ENCODE results near the gene CUX1. TPM values are rescaled to one million over a fixed set of nuclear protein-coding genes. Genes with fewer than 3 reads are reported as not detected.

Gene CUX1
- total RNA-seq, 1 donor from 2014 or later, result 56.5 TPM

GRCh38 chr7:101803203-101804087, 14.0 kb upstream of the CUX1 start:
- no peak overlapping the region for H3K4me3 Mint-ChIP-seq (ENCODE audit: unreplicated experiment)

DNA sequence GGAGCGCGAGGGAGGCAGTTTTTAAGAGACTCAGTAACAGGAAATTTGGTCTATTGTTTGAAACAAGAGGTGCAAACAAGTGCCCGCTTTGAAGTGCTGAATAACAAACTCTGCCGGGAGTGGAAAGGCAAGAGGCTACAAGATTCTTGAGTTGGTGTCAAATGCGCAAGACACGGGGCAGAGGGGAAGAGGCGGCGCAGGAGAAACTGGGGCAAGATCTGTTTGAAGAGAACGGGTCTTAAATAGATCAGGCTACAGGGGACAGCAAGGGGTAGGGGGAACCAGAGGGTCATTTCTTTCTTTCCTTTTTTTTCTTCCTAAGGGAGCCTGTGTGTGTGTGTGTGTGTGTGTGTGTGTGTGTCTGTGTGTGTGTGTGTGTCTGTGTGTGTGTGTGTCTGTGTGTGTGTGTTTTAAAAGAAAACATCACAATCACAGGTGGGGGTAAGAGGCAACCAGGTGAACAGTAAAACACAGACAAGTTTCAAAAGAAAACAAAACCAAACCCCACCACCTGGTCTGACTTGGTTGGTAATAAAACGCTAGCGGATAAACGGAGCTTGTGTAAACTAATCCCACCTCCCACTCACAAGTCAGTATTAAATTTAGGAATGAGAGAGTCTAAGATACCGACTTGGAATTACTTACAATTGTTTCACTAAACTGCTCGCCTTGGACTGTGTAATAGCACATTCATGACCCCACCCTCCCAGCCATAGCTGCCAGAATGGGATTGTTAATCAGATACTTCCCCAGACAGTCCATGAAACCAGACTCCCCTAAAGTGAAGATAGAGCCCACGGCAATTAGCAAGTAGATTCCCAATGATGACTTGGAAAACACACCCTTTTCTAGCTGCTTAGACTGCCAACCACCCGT, 13.1 kb upstream of the CUX1 start:
- no peak for DNase-seq
- peaks cover 7% of the 10 kb centered on the region for H3K27me3 Mint-ChIP-seq (ENCODE audit: unreplicated experiment)
- no peaks in the 10 kb centered on the region for H3K36me3 Mint-ChIP-seq (ENCODE audit: unreplicated experiment)
- H3K4me1 Mint-ChIP-seq (ENCODE audit: low read depth, unreplicated experiment), result peaks cover 4% of the 10 kb centered on the region
- no peak overlapping the region for H3K27ac Mint-ChIP-seq (ENCODE audit: unreplicated experiment)
- peak overlapping the region; percentile 10 for H3K4me3 Mint-ChIP-seq (ENCODE audit: unreplicated experiment)
- H3K9me3 Mint-ChIP-seq (ENCODE audit: unreplicated experiment), result no peaks in the 10 kb centered on the region
- TF ChIP-seq, protein P1, sequence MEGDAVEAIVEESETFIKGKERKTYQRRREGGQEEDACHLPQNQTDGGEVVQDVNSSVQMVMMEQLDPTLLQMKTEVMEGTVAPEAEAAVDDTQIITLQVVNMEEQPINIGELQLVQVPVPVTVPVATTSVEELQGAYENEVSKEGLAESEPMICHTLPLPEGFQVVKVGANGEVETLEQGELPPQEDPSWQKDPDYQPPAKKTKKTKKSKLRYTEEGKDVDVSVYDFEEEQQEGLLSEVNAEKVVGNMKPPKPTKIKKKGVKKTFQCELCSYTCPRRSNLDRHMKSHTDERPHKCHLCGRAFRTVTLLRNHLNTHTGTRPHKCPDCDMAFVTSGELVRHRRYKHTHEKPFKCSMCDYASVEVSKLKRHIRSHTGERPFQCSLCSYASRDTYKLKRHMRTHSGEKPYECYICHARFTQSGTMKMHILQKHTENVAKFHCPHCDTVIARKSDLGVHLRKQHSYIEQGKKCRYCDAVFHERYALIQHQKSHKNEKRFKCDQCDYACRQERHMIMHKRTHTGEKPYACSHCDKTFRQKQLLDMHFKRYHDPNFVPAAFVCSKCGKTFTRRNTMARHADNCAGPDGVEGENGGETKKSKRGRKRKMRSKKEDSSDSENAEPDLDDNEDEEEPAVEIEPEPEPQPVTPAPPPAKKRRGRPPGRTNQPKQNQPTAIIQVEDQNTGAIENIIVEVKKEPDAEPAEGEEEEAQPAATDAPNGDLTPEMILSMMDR (IDR thresholded peaks at IDR 0.05; ENCODE audit: partially characterized antibody, unreplicated experiment), result no peak

More at GRCh38 chr7:101803203-101804087, 14.0 kb upstream of the CUX1 start:
- Mint-ChIP-seq H3K4me1 (ENCODE audit: low read depth, unreplicated experiment) (peaks cover 4% of the 10 kb centered on the region), H3K36me3 (ENCODE audit: unreplicated experiment) (no peaks in the 10 kb centered on the region), H3K27me3 (ENCODE audit: unreplicated experiment) (peaks cover 8% of the 10 kb centered on the region), H3K9me3 (ENCODE audit: unreplicated experiment) (no peaks in the 10 kb centered on the region), H3K27ac (ENCODE audit: unreplicated experiment) (no peak overlapping the region)
- no peak for DNase-seq
- TF ChIP-seq, protein P1 (IDR thresholded peaks at IDR 0.05; ENCODE audit: partially characterized antibody, unreplicated experiment), result no peak

DNA sequence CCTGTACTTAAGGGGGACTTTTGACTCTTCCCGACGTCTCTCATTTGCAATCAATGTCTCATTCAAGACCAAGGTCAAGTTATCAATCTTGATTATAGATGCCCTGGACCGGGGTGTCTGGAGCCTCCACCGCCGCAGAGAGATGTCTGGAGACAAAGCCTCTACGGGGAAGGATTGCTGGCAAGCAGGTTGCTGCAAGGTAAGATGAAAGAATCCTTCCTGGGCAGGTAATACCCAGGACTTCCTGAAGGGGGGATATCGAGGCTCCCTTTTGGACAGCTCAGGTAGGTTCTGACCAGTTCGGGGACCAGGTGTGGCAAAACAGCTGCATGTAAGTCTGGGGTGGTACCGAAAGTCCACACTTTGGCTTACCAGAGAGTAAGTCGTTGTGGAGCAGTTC, 12.5 kb upstream of the CUX1 start:
- Mint-ChIP-seq H3K4me1 (ENCODE audit: low read depth, unreplicated experiment) (peaks cover 4% of the 10 kb centered on the region), H3K9me3 (ENCODE audit: unreplicated experiment) (no peaks in the 10 kb centered on the region), H3K27ac (ENCODE audit: unreplicated experiment) (no peak overlapping the region), H3K4me3 (ENCODE audit: unreplicated experiment) (peak overlapping the region; percentile 10), H3K36me3 (ENCODE audit: unreplicated experiment) (no peaks in the 10 kb centered on the region), H3K27me3 (ENCODE audit: unreplicated experiment) (peaks cover 7% of the 10 kb centered on the region)
- TF ChIP-seq, protein P1 (IDR thresholded peaks at IDR 0.05; ENCODE audit: partially characterized antibody, unreplicated experiment), result peak; percentile 51
- DNase-seq, result no peak

DNA sequence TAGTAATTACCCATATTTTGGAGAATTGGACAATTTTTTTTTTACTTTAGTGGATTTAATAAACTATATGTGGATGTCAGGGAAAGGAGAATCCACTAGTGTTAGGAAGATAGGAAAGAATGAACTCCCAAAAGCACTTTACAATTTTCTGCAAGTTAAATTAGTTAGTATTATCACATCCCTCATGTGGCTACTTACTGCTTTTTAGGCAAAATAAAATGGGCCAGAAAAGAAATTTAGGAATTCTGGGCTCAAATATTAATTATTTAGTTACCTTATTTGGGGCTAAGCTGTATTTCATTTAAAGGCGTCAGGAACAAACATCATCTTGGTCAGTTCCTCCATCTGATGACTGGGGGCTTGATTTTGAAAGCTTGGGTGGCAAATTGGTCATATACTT, 4.8 kb upstream of the CUX1 start:
- no peak for DNase-seq
- no peak overlapping the region for H3K4me3 Mint-ChIP-seq (ENCODE audit: unreplicated experiment)
- H3K4me1 Mint-ChIP-seq (ENCODE audit: low read depth, unreplicated experiment), result peaks cover 4% of the 10 kb centered on the region
- TF ChIP-seq, protein P1 (IDR thresholded peaks at IDR 0.05; ENCODE audit: partially characterized antibody, unreplicated experiment), result no peak
- no peaks in the 10 kb centered on the region for H3K36me3 Mint-ChIP-seq (ENCODE audit: unreplicated experiment)
- no peak overlapping the region for H3K27ac Mint-ChIP-seq (ENCODE audit: unreplicated experiment)
- peaks cover 3% of the 10 kb centered on the region for H3K9me3 Mint-ChIP-seq (ENCODE audit: unreplicated experiment)
- H3K27me3 Mint-ChIP-seq (ENCODE audit: unreplicated experiment), result peaks cover 6% of the 10 kb centered on the region
